GM10847 (cell line): Measurements from ENCODE around the gene BCL11B.

ENCODE experiments used
- POLR2A ChIP-seq: IDR thresholded peaks from 2 replicates; pipeline ENCODE4 v1.6.1; 2011; ENCODE audit not compliant: insufficient read length; ENCODE audit errors: extremely low read depth

The BCL11B gene

GRCh38 chr14:99124482-99125105 is 147.4 kb downstream of the BCL11B start:
- TF ChIP-seq POLR2A = no peak

- no peak for TF ChIP-seq POLR2A
These were observed 148.7 kb downstream of the BCL11B start for GRCh38 chr14:99123208-99123870.

GRCh38 chr14:99122521-99123125 is 149.4 kb downstream of the BCL11B start:
- no peak for TF ChIP-seq POLR2A

- TF ChIP-seq POLR2A = no peak
These were observed 150.6 kb downstream of the BCL11B start for GRCh38 chr14:99121319-99121875.

GRCh38 chr14:99120526-99121318 is 151.3 kb downstream of the BCL11B start:
- no peak for TF ChIP-seq POLR2A

- TF ChIP-seq POLR2A = no peak
These were observed 152.2 kb downstream of the BCL11B start for GRCh38 chr14:99119554-99120525.
